Measurements from ENCODE around the gene DARS1.

- TF ChIP-seq CTCF (IDR thresholded peaks at IDR 0.05) (no peak), POLR2AphosphoS5 (IDR thresholded peaks at IDR 0.05) (peak; percentile 38 to 91 (median 83)), EP300 (IDR thresholded peaks at IDR 0.05) (no peak), POLR2A (IDR thresholded peaks at IDR 0.05) (peak in 1 of 4 donors; percentile 16)
These were observed at the start of gene DARS1 for GRCh38 chr2:135985018-135985825.
